H9 (cell line): ENCODE measurements around the gene CCM2. TPM values are rescaled to one million over a fixed set of nuclear protein-coding genes. Genes with fewer than 3 reads are reported as not detected.

Experiments
- DNase-seq: peaks from one replicate; pipeline ENCODE4 v3.0.0-alpha.2; 2017
- H2AFZ ChIP-seq: one replicate; pipeline ENCODE4 v1.6.1; 2013; ENCODE audit warnings: mild to moderate bottlenecking, low read length, control low read depth, moderate library complexity
- H2AK5ac ChIP-seq: 2 replicates; pipeline ENCODE4 v1.6.1; 2013; ENCODE audit warnings: low read length, control low read depth, mixed read lengths; ENCODE audit not compliant: insufficient read length
- H2BK120ac ChIP-seq: one replicate; pipeline ENCODE4 v1.6.1; 2013; ENCODE audit warnings: low read depth, mild to moderate bottlenecking, low read length, control low read depth, inconsistent platforms; ENCODE audit not compliant: poor library complexity, severe bottlenecking
- H2BK12ac ChIP-seq: 2 replicates; pipeline ENCODE4 v1.6.1; 2013; ENCODE audit warnings: low read length, control low read depth, mixed read lengths, low read depth; ENCODE audit not compliant: insufficient read length
- H2BK15ac ChIP-seq: 2 replicates; pipeline ENCODE4 v1.6.1; 2013; ENCODE audit warnings: low read depth, low read length, control low read depth
- H2BK20ac ChIP-seq: one replicate; pipeline ENCODE4 v1.6.1; 2013; ENCODE audit warnings: low read depth, mild to moderate bottlenecking, low read length, control low read depth, inconsistent platforms; ENCODE audit not compliant: poor library complexity, severe bottlenecking
- H2BK5ac ChIP-seq: 2 replicates; pipeline ENCODE4 v1.6.1; 2013; ENCODE audit warnings: low read length, control low read depth, mixed read lengths; ENCODE audit not compliant: insufficient read length
- H3K14ac ChIP-seq: 2 replicates; pipeline ENCODE4 v1.6.1; 2013; ENCODE audit warnings: low read length, control low read depth; ENCODE audit not compliant: insufficient read depth
- H3K18ac ChIP-seq: 2 replicates; pipeline ENCODE4 v1.6.1; 2013; ENCODE audit warnings: low read depth, mild to moderate bottlenecking, mixed read lengths, low read length, control low read depth; ENCODE audit not compliant: insufficient read length
- H3K23ac ChIP-seq: 2 replicates; pipeline ENCODE4 v1.6.1; 2013; ENCODE audit warnings: low read length, control low read depth, mixed read lengths, low read depth; ENCODE audit not compliant: insufficient read length
- H3K23me2 ChIP-seq: 2 replicates; pipeline ENCODE4 v1.6.1; 2013; ENCODE audit warnings: low read depth, mild to moderate bottlenecking, mixed read lengths, low read length, control low read depth; ENCODE audit not compliant: insufficient read length, poor library complexity, severe bottlenecking
- H3K27ac ChIP-seq: 2 replicates; pipeline ENCODE4 v1.5.1; 2013; ENCODE audit warnings: low read length, control low read depth, mixed read lengths, low read depth; ENCODE audit not compliant: insufficient read length
- H3K27me3 ChIP-seq: 2 replicates; pipeline ENCODE4 v1.6.1; 2013; ENCODE audit warnings: low read length, control low read depth, inconsistent platforms; ENCODE audit not compliant: insufficient read depth
- H3K4ac ChIP-seq: 2 replicates; pipeline ENCODE4 v1.6.1; 2013; ENCODE audit warnings: low read depth, mild to moderate bottlenecking, control low read depth, inconsistent platforms, low read length, moderate library complexity
- H3K4me1 ChIP-seq: 2 replicates; pipeline ENCODE4 v1.6.1; 2013; ENCODE audit warnings: low read length, control low read depth, inconsistent platforms; ENCODE audit not compliant: insufficient read depth
- H3K4me2 ChIP-seq: 2 replicates; pipeline ENCODE4 v1.6.1; 2013; ENCODE audit warnings: low read length, control low read depth, mixed read lengths; ENCODE audit not compliant: insufficient read length, insufficient read depth
- H3K56ac ChIP-seq: 2 replicates; pipeline ENCODE4 v1.6.1; 2013; ENCODE audit warnings: low read depth, mild to moderate bottlenecking, mixed read lengths, low read length, control low read depth; ENCODE audit not compliant: insufficient read length
- H3K79me1 ChIP-seq: 2 replicates; pipeline ENCODE4 v1.6.1; 2013; ENCODE audit warnings: low read depth, mild to moderate bottlenecking, moderate library complexity, low read length, control low read depth, inconsistent platforms; ENCODE audit not compliant: insufficient read depth, poor library complexity, severe bottlenecking
- H3K79me2 ChIP-seq: 2 replicates; pipeline ENCODE4 v1.6.1; 2013; ENCODE audit warnings: low read length, control low read depth, inconsistent platforms; ENCODE audit not compliant: insufficient read depth
- H3K9ac ChIP-seq: 2 replicates; pipeline ENCODE4 v1.6.1; 2013; ENCODE audit warnings: low read length, control low read depth, mixed read lengths; ENCODE audit not compliant: insufficient read length; ENCODE audit errors: extremely low read depth
- H3K9me3 ChIP-seq: one replicate; pipeline ENCODE4 v1.6.1; 2013; ENCODE audit warnings: low read depth, low read length, inconsistent platforms; ENCODE audit not compliant: control insufficient read depth
- H3T11ph ChIP-seq: one replicate; pipeline ENCODE4 v1.6.1; 2013; ENCODE audit warnings: mild to moderate bottlenecking, low read length, control low read depth, inconsistent platforms
- H4K20me1 ChIP-seq: one replicate; pipeline ENCODE4 v1.6.1; 2013; ENCODE audit not compliant: control insufficient read depth, insufficient read length, insufficient read depth
- H4K5ac ChIP-seq: 2 replicates; pipeline ENCODE4 v1.6.1; 2013; ENCODE audit warnings: low read depth, mild to moderate bottlenecking, mixed read lengths, low read length, control low read depth; ENCODE audit not compliant: insufficient read length
- H4K8ac ChIP-seq: replicated peaks from 2 replicates; pipeline ENCODE4 v1.6.1; 2013; ENCODE audit warnings: low read length, control low read depth, mixed read lengths, low read depth; ENCODE audit not compliant: insufficient read length
- H4K91ac ChIP-seq: 2 replicates; pipeline ENCODE4 v1.6.1; 2013; ENCODE audit warnings: low read depth, mild to moderate bottlenecking, moderate library complexity, mixed read lengths, low read length, control low read depth; ENCODE audit not compliant: insufficient read length
- H3K27ac Mint-ChIP-seq, 3 experiments: 2 replicates in 2 of 3; 3 replicates in 1 of 3; pipeline ENCODE4 v1.8.0; 2020 to 2021; ENCODE audit warnings: mixed read lengths in 3 of 3, mild to moderate bottlenecking in 1 of 3, moderate library complexity in 1 of 3
- H3K27me3 Mint-ChIP-seq: 2 replicates; pipeline ENCODE4 v1.8.0; 2021; ENCODE audit warnings: low read depth, mild to moderate bottlenecking, moderate library complexity, mixed read lengths
- H3K36me3 Mint-ChIP-seq, 3 experiments: 2 replicates in 2 of 3; 3 replicates in 1 of 3; pipeline ENCODE4 v1.8.0; 2020 to 2021; ENCODE audit warnings: low read depth in 3 of 3, mixed read lengths in 3 of 3; ENCODE audit not compliant: insufficient read depth in 1 of 3
- H3K4me1 Mint-ChIP-seq, 2 experiments: 2 replicates each; pipeline ENCODE4 v1.8.0; 2020; ENCODE audit warnings: mixed read lengths in 2 of 2
- H3K4me3 Mint-ChIP-seq, 2 experiments: 2 replicates in 1 of 2; 3 replicates in 1 of 2; pipeline ENCODE4 v1.8.0; 2020 to 2021; ENCODE audit warnings: mild to moderate bottlenecking in 2 of 2, mixed read lengths in 2 of 2, moderate library complexity in 1 of 2
- H3K9me3 Mint-ChIP-seq, 2 experiments: 2 replicates in 1 of 2; 3 replicates in 1 of 2; pipeline ENCODE4 v1.8.0; 2020; ENCODE audit warnings: mild to moderate bottlenecking in 2 of 2, mixed read lengths in 2 of 2, moderate library complexity in 1 of 2
- WGBS: extraction: QIAGEN DNeasy Blood & Tissue Kit; methylation state at CpG from one replicate; pipeline ENCODE4 v1.1.7; 2013; ENCODE audit warnings: missing lambda C conversion rate, low lambda C conversion rate, mixed read lengths; ENCODE audit not compliant: insufficient read length; ENCODE audit errors: extremely low coverage; 5-methylcytosine and 5-hydroxymethylcytosine counted together
- total RNA-seq: library from RNA; stranded (reverse); gene quantifications from 2 replicates; pipeline ENCODE4 v1.2.1, GENCODE V29; 2021
- TF ChIP-seq, protein P1 (sequence below): fragments of 200-600 bp; sonication (generic); conservative IDR thresholded peaks from 3 replicates; pipeline ENCODE4 v1.8.0; 2021; ENCODE audit warnings: antibody characterized with exemption, mild to moderate bottlenecking

The CCM2 gene
- total RNA-seq, 1 experiment from 2014 or later = 30.4 TPM

- Histone ChIP-seq H3K4me1 (no peaks in the 10 kb centered on the region), H3K4me2 (no peak overlapping the region), H3K9ac (no peak overlapping the region), H2AK5ac (no peak overlapping the region), H2AFZ (no peak overlapping the region), H3K23ac (no peak overlapping the region), H2BK120ac (no peak overlapping the region), H3T11ph (no peak overlapping the region), H2BK5ac (no peak overlapping the region), H3K4ac (no peak overlapping the region), H3K14ac (no peak overlapping the region; the same call in 1 of the 2 replicates), H3K27me3 (no peaks in the 10 kb centered on the region), H4K8ac (no peak overlapping the region), H4K20me1 (no peaks in the 10 kb centered on the region), H3K27ac (no peak overlapping the region), H3K79me1 (no peaks in the 10 kb centered on the region), H2BK20ac (no peak overlapping the region), H4K5ac (no peak overlapping the region), H2BK15ac (no peak overlapping the region), H3K79me2 (peaks cover 1% of the 10 kb centered on the region; the same call in 1 of the 2 replicates), H3K23me2 (no peaks in the 10 kb centered on the region), H3K56ac (no peak overlapping the region), H2BK12ac (no peak overlapping the region), H3K9me3 (no peaks in the 10 kb centered on the region), H4K91ac (no peak overlapping the region), H3K18ac (no peak overlapping the region)
- Mint-ChIP-seq H3K27ac (no peak overlapping the region), H3K9me3 (no peaks in the 10 kb centered on the region), H3K4me3 (no peak overlapping the region), H3K4me1 (no peaks in the 10 kb centered on the region), H3K36me3 (no peaks in the 10 kb centered on the region; a peak in 1 of 7 replicates), H3K27me3 (no peaks in the 10 kb centered on the region)
- TF ChIP-seq, protein P1, sequence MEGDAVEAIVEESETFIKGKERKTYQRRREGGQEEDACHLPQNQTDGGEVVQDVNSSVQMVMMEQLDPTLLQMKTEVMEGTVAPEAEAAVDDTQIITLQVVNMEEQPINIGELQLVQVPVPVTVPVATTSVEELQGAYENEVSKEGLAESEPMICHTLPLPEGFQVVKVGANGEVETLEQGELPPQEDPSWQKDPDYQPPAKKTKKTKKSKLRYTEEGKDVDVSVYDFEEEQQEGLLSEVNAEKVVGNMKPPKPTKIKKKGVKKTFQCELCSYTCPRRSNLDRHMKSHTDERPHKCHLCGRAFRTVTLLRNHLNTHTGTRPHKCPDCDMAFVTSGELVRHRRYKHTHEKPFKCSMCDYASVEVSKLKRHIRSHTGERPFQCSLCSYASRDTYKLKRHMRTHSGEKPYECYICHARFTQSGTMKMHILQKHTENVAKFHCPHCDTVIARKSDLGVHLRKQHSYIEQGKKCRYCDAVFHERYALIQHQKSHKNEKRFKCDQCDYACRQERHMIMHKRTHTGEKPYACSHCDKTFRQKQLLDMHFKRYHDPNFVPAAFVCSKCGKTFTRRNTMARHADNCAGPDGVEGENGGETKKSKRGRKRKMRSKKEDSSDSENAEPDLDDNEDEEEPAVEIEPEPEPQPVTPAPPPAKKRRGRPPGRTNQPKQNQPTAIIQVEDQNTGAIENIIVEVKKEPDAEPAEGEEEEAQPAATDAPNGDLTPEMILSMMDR = no peak
- no peak for DNase-seq
- WGBS = no CpG with 5 or more reads among the region's 3 CpGs
These were observed 54.4 kb downstream of the CCM2 start for GRCh38 chr7:45054442-45054841.
